A673 (cell line): ENCODE results near the gene PTTG2. TPM values are rescaled to one million over a fixed set of nuclear protein-coding genes. Genes with fewer than 3 reads are reported as not detected.

ENCODE experiments used
- BruUV-seq: library from RNA; stranded (reverse); fragments of 400-500 nt; replicated peaks from 2 replicates; lab custom pipeline; 2021; lab: Mats Ljungman, UMichigan
- CTCF ChIA-PET: fragments of 300-600 bp; sonication (Branson Sonifier 250); formaldehyde crosslinking; loops from one replicate; lab custom pipeline; 2022; ENCODE audit warnings: antibody characterized with exemption; lab: Charles Lee
- POLR2A ChIA-PET: fragments of 300-600 bp; sonication (Branson Sonifier 250); formaldehyde crosslinking; loops from one replicate; lab custom pipeline; 2022; ENCODE audit warnings: antibody characterized with exemption; ENCODE audit not compliant: low non-redundant PET; lab: Charles Lee
- DNase-seq: peaks from one replicate; pipeline ENCODE4 v3.0.0-alpha.2; 2015; ENCODE audit warnings: low spot score
- H3K27ac ChIP-seq: fragments of 200-600 bp; sonication (generic); 2 replicates; pipeline ENCODE4 v1.5.1; 2016; ENCODE audit warnings: mixed run types, low read depth, mild to moderate bottlenecking, mixed read lengths, antibody characterized with exemption, low read length; ENCODE audit not compliant: poor library complexity, severe bottlenecking
- H3K27me3 ChIP-seq: fragments of 200-600 bp; sonication (generic); replicated peaks from 2 replicates; pipeline ENCODE4 v1.6.1; 2017; ENCODE audit warnings: mixed run types, low read depth, mild to moderate bottlenecking, mixed read lengths, antibody characterized with exemption, low read length; ENCODE audit not compliant: insufficient read depth, poor library complexity
- H3K36me3 ChIP-seq: fragments of 200-600 bp; sonication (generic); 2 replicates; pipeline ENCODE4 v1.6.1; 2016; ENCODE audit warnings: mixed run types, mild to moderate bottlenecking, mixed read lengths, antibody characterized with exemption, low read length; ENCODE audit not compliant: insufficient read depth, poor library complexity, severe bottlenecking
- H3K4me1 ChIP-seq: fragments of 200-600 bp; sonication (generic); 2 replicates; pipeline ENCODE4 v1.6.1; 2017; ENCODE audit warnings: mixed run types, mild to moderate bottlenecking, mixed read lengths, antibody characterized with exemption, low read length; ENCODE audit not compliant: insufficient read depth, poor library complexity, severe bottlenecking
- H3K4me3 ChIP-seq: fragments of 200-600 bp; sonication (generic); 2 replicates; pipeline ENCODE4 v1.5.1; 2016; ENCODE audit warnings: low read depth, mixed run types, mild to moderate bottlenecking, mixed read lengths, low read length; ENCODE audit not compliant: poor library complexity, severe bottlenecking
- H3K9me3 ChIP-seq: fragments of 200-600 bp; sonication (generic); 2 replicates; pipeline ENCODE4 v1.6.1; 2016; ENCODE audit warnings: mixed run types, low read depth, mild to moderate bottlenecking, mixed read lengths, antibody characterized with exemption, low read length; ENCODE audit not compliant: poor library complexity, severe bottlenecking
- EZH2 ChIP-seq: fragments of 200-600 bp; sonication (generic); IDR thresholded peaks from 2 replicates; pipeline ENCODE4 v1.6.1; 2017; ENCODE audit warnings: borderline replicate concordance, low read depth, mild to moderate bottlenecking, mixed read lengths, antibody characterized with exemption, low read length; ENCODE audit not compliant: poor library complexity, severe bottlenecking
- intact Hi-C: fragments of 100-400 bp; cut with micrococcal nuclease; formaldehyde crosslinking; loops from one replicate; pipeline ENCODE4 v1.10.0; 2022; ENCODE audit not compliant: unreplicated experiment
- total RNA-seq: library from RNA; stranded (reverse); gene quantifications from 2 replicates; pipeline ENCODE4 v1.2.3, GENCODE V29; 2021
- TF ChIP-seq, protein P1 (sequence below): fragments of 300-800, 200-600 bp; sonication (generic); conservative IDR thresholded peaks from 2 replicates; pipeline ENCODE4 v1.5.1; 2017; ENCODE audit warnings: low read depth, mild to moderate bottlenecking, antibody characterized with exemption, low read length, moderate library complexity, mixed read lengths

Gene PTTG2
- total RNA-seq, 1 experiment from 2014 or later: not detected

DNA sequence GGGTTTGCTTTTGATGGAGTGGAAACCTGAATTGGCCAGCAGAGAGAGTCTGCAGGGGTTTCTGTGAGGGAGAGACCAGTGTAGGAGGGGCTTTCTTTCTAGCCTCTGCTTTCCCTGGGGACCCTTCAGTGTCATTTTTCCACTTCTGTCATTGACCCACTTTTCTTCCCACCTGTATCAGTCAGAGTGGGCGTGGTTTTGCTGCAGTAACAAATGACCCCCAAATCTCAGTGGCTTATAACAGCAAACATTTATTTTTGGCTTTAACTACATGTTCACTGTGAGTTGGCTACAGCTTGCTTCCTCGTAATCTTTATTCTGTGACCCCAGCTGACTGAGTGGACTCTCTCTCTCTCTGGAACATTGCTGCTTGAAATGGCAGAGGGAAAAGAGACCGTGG is 25.6 kb upstream of the PTTG2 start:
- BruUV-seq: no TSS peak
- CTCF ChIA-PET: no interaction called here
- intact Hi-C loops: no loop called here
- Histone ChIP-seq H3K27ac (no peak overlapping the region), H3K9me3 (no peaks in the 10 kb centered on the region), H3K4me1 (no peaks in the 10 kb centered on the region), H3K27me3 (no peaks in the 10 kb centered on the region), H3K4me3 (no peak overlapping the region), H3K36me3 (no peaks in the 10 kb centered on the region)
- POLR2A ChIA-PET: no interaction called here
- TF ChIP-seq, protein P1, sequence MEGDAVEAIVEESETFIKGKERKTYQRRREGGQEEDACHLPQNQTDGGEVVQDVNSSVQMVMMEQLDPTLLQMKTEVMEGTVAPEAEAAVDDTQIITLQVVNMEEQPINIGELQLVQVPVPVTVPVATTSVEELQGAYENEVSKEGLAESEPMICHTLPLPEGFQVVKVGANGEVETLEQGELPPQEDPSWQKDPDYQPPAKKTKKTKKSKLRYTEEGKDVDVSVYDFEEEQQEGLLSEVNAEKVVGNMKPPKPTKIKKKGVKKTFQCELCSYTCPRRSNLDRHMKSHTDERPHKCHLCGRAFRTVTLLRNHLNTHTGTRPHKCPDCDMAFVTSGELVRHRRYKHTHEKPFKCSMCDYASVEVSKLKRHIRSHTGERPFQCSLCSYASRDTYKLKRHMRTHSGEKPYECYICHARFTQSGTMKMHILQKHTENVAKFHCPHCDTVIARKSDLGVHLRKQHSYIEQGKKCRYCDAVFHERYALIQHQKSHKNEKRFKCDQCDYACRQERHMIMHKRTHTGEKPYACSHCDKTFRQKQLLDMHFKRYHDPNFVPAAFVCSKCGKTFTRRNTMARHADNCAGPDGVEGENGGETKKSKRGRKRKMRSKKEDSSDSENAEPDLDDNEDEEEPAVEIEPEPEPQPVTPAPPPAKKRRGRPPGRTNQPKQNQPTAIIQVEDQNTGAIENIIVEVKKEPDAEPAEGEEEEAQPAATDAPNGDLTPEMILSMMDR: no peak
- no peak for TF ChIP-seq EZH2
- DNase-seq: no peak

DNA sequence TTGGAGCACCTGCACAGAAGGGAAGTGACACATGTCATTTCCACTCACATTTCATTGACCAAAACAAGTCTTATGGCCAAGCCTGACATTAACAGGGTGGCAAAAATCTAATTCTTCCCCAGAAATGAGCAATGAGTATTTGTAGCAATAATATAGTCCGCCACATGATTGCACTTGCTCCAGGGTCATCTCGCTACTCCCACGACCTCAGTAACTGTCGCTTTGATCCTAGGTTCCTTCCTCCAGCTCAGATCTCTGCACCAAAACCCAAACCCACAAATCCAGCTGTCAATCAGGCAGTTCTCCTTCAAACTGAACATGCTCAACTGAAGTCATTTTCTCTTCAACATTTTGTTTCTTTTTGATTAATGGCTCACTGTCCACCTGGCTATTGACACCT is 25.2 kb upstream of the PTTG2 start:
- no peak for DNase-seq
- no peak overlapping the region for H3K4me3 ChIP-seq
- ChIA-PET POLR2A (no interaction called here), CTCF (no interaction called here)
- TF ChIP-seq, protein P1: no peak
- no peak for TF ChIP-seq EZH2
- H3K36me3 ChIP-seq: no peaks in the 10 kb centered on the region
- no peaks in the 10 kb centered on the region for H3K4me1 ChIP-seq
- intact Hi-C loops: no loop called here
- H3K27ac ChIP-seq: no peak overlapping the region
- BruUV-seq: no TSS peak
- no peaks in the 10 kb centered on the region for H3K9me3 ChIP-seq
- H3K27me3 ChIP-seq: no peaks in the 10 kb centered on the region

DNA sequence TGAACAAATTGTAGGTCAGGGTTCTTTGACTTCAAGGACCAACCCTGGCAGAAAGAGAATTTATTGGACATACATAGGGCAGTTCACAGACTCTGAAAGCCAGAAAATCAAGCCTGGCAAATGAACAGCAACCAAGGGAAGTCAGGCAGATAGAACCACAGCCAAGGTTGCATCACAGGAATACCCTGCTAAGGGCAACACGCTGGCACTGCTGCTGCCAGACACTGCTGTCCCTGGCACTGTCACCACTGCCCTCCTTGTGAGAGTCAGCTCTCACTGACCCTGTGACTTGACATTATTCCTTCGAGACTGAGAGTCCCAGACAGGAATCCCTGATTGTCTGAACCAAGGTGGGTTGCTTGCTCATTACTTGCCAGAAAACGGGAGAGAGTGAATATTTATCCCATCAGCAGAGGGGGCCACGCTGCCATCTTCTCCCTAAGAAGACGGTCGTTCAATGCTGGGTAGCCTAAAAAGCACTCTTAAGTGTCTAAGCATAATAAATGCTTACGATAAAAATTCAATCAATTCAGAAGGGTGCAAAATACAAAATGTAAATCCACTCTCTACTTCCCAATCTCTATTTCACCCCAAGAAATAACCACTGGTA is 23.2 kb upstream of the PTTG2 start:
- intact Hi-C loops: no loop called here
- POLR2A ChIA-PET: no interaction called here
- Histone ChIP-seq H3K4me3 (no peak overlapping the region), H3K4me1 (no peaks in the 10 kb centered on the region), H3K27me3 (no peaks in the 10 kb centered on the region), H3K27ac (no peak overlapping the region), H3K9me3 (no peaks in the 10 kb centered on the region), H3K36me3 (no peaks in the 10 kb centered on the region)
- BruUV-seq: no TSS peak
- TF ChIP-seq, protein P1: no peak
- no peak for TF ChIP-seq EZH2
- CTCF ChIA-PET: no interaction called here
- DNase-seq: no peak
